Natural killer cell treated with Interleukin-12 subunit alpha and Interleukin-12 subunit beta and Interleukin-15 and Interleukin-18, amount 100 ng/mL, for 72 hours (primary cell): ENCODE measurements around the gene DEAF1. TPM values are rescaled to one million over a fixed set of nuclear protein-coding genes. Genes with fewer than 3 reads are reported as not detected.

Experiments used
- ATAC-seq, 2 donors: fragments of 150-1000 bp; cut with Tn5 transposase in 1 of 2; sonication (Bioruptor Pico), chemical (Tn5 transposase) in 1 of 2; 2 replicates each; pipeline ENCODE4 v1.10.0; 2021
- DNase-seq: peaks from one replicate; pipeline ENCODE4 v3.0.0; 2022; ENCODE audit warnings: low spot score
- H3K27ac Mint-ChIP-seq, 2 donors: 1 replicate in 1 of 2; 2 replicates in 1 of 2; pipeline ENCODE4 v1.8.0; 2022; ENCODE audit warnings: mixed read lengths in 2 of 2, mild to moderate bottlenecking in 1 of 2, moderate library complexity in 1 of 2
- H3K27me3 Mint-ChIP-seq, 2 donors: 1 replicate in 1 of 2; 2 replicates in 1 of 2; pipeline ENCODE4 v1.8.0; 2022; ENCODE audit warnings: mixed read lengths in 2 of 2
- H3K36me3 Mint-ChIP-seq: one replicate; pipeline ENCODE4 v1.8.0; 2022; ENCODE audit warnings: mixed read lengths
- H3K4me1 Mint-ChIP-seq, 2 donors: 1 replicate in 1 of 2; 2 replicates in 1 of 2; pipeline ENCODE4 v1.8.0; 2022; ENCODE audit warnings: low read depth in 2 of 2, mixed read lengths in 2 of 2, mild to moderate bottlenecking in 1 of 2
- H3K4me3 Mint-ChIP-seq: one replicate; pipeline ENCODE4 v1.8.0; 2022; ENCODE audit warnings: mixed read lengths
- H3K9me3 Mint-ChIP-seq: 2 replicates; pipeline ENCODE4 v1.8.0; 2022; ENCODE audit warnings: mixed read lengths
- total RNA-seq, 2 donors: library from RNA; stranded (reverse); gene quantifications; one replicate each; pipeline ENCODE4 v1.2.3, GENCODE V29; 2022

Gene DEAF1
- total RNA-seq, 2 donors from 2014 or later = 23.2 to 83.6 TPM

- no peak overlapping the region for H3K27ac Mint-ChIP-seq
- H3K9me3 Mint-ChIP-seq = no peaks in the 10 kb centered on the region
- H3K4me1 Mint-ChIP-seq = peaks cover 0 to 19% of the 10 kb centered on the region in 2 donors
- ATAC-seq = no peak
- no peaks in the 10 kb centered on the region for H3K27me3 Mint-ChIP-seq
- H3K36me3 Mint-ChIP-seq = peaks cover 4% of the 10 kb centered on the region
- no peak overlapping the region for H3K4me3 Mint-ChIP-seq
- DNase-seq = no peak
These were observed 96.9 kb downstream of the DEAF1 start for GRCh38 chr11:598005-598680.

GRCh38 chr11:597166-597725 lies 97.8 kb downstream of the DEAF1 start:
- H3K36me3 Mint-ChIP-seq = peaks cover 4% of the 10 kb centered on the region
- DNase-seq (no peak), ATAC-seq (no peak)
- no peaks in the 10 kb centered on the region for H3K9me3 Mint-ChIP-seq
- H3K4me3 Mint-ChIP-seq = no peak overlapping the region
- H3K27ac Mint-ChIP-seq = peak overlapping the region in 1 of 2 donors; percentile 27
- no peaks in the 10 kb centered on the region for H3K27me3 Mint-ChIP-seq
- peaks cover 0 to 19% of the 10 kb centered on the region in 2 donors for H3K4me1 Mint-ChIP-seq

GRCh38 chr11:596374-596773 lies 98.6 kb downstream of the DEAF1 start:
- ATAC-seq (peak; percentile 72 to 75), DNase-seq (no peak)
- Mint-ChIP-seq H3K27me3 (no peaks in the 10 kb centered on the region), H3K36me3 (peaks cover 4% of the 10 kb centered on the region), H3K4me3 (no peak overlapping the region), H3K27ac (no peak overlapping the region), H3K9me3 (no peaks in the 10 kb centered on the region), H3K4me1 (peaks cover 0 to 19% of the 10 kb centered on the region in 2 donors)

- H3K27ac Mint-ChIP-seq = no peak overlapping the region
- no peaks in the 10 kb centered on the region for H3K27me3 Mint-ChIP-seq
- DNase-seq (no peak), ATAC-seq (no peak)
- H3K4me1 Mint-ChIP-seq = peaks cover 0 to 19% of the 10 kb centered on the region in 2 donors
- H3K9me3 Mint-ChIP-seq = no peaks in the 10 kb centered on the region
- H3K4me3 Mint-ChIP-seq = no peak overlapping the region
- H3K36me3 Mint-ChIP-seq = peaks cover 4% of the 10 kb centered on the region
These were observed 99.6 kb downstream of the DEAF1 start for GRCh38 chr11:595400-595799.

Other genes starting within 250 kb of the DEAF1 start
- 10 to 100 TPM; 20.6 to 56.9 TPM for gene PTDSS2, start 244.9 kb downstream of the DEAF1 start, total RNA-seq
- 100 to 1,000 TPM in 1 of 2 donors, 10 to 100 TPM in 1; 89.2 to 113 TPM for gene RNH1, start 188.0 kb downstream of the DEAF1 start, total RNA-seq
- 10 to 100 TPM; 33.6 to 83.5 TPM for gene HRAS, start 159.6 kb downstream of the DEAF1 start, total RNA-seq
- gene LRRC56, start 157.7 kb downstream of the DEAF1 start, total RNA-seq = 1 to 10 TPM in 1 of 2 donors, under 1 TPM in 1; 0.98 to 1.8 TPM
- gene LMNTD2, start 134.5 kb downstream of the DEAF1 start, total RNA-seq = 1 to 10 TPM; 1.1 to 2.1 TPM
- gene RASSF7, start 134.3 kb downstream of the DEAF1 start, total RNA-seq = 10 to 100 TPM; 13.3 to 22.9 TPM
- gene PHRF1, start 118.8 kb downstream of the DEAF1 start, total RNA-seq = 10 to 100 TPM; 49.2 to 85.7 TPM
- gene IRF7, start 79.3 kb downstream of the DEAF1 start, total RNA-seq = 10 to 100 TPM; 33.7 to 34.9 TPM
- gene CDHR5, start 70.3 kb downstream of the DEAF1 start, total RNA-seq = not detected
- gene SCT, start 68.0 kb downstream of the DEAF1 start, total RNA-seq = not detected
- 1 to 10 TPM in 1 of 2 donors, under 1 TPM in 1; 0.48 to 1.3 TPM for gene DRD4, start 58.0 kb downstream of the DEAF1 start, total RNA-seq
- gene TMEM80, start 594 bp upstream of the DEAF1 start, total RNA-seq = 10 to 100 TPM; 15.3 to 20.3 TPM
- 10 to 100 TPM in 1 of 2 donors, 1 to 10 TPM in 1; 2.9 to 13.0 TPM for gene EPS8L2, start 11.0 kb upstream of the DEAF1 start, total RNA-seq
- gene TALDO1, start 52.2 kb upstream of the DEAF1 start, total RNA-seq = 100 to 1,000 TPM; 201 to 242 TPM
- gene GATD1, start 82.3 kb upstream of the DEAF1 start, total RNA-seq = 10 to 100 TPM; 42.2 to 99.7 TPM
- gene CEND1, start 94.9 kb upstream of the DEAF1 start, total RNA-seq = 1 to 10 TPM in 1 of 2 donors, under 1 TPM in 1; 0.95 to 3.4 TPM
- gene SLC25A22, start 103.1 kb upstream of the DEAF1 start, total RNA-seq = 100 to 1,000 TPM in 1 of 2 donors, 10 to 100 TPM in 1; 64.3 to 125 TPM
- 10 to 100 TPM; 19.1 to 53.6 TPM for gene PIDD1, start 110.0 kb upstream of the DEAF1 start, total RNA-seq
- 1,000 to 10,000 TPM; 1,365 to 2,718 TPM for gene RPLP2, start 114.7 kb upstream of the DEAF1 start, total RNA-seq
- gene PNPLA2, start 123.7 kb upstream of the DEAF1 start, total RNA-seq = 10 to 100 TPM; 69.0 to 95.0 TPM
- 1 to 10 TPM; 2.6 to 2.9 TPM for gene CRACR2B, start 132.7 kb upstream of the DEAF1 start, total RNA-seq
- 10 to 100 TPM; 45.0 to 72.0 TPM for gene CD151, start 137.7 kb upstream of the DEAF1 start, total RNA-seq
- gene POLR2L, start 147.3 kb upstream of the DEAF1 start, total RNA-seq = 10 to 100 TPM; 97.4 to 97.8 TPM
- 10 to 100 TPM; 17.4 to 31.4 TPM for gene TSPAN4, start 147.6 kb upstream of the DEAF1 start, total RNA-seq
- 100 to 1,000 TPM in 1 of 2 donors, 10 to 100 TPM in 1; 64.8 to 115 TPM for gene CHID1, start 215.6 kb upstream of the DEAF1 start, total RNA-seq
- 10 to 100 TPM; 51.6 to 75.1 TPM for gene AP2A2, start 230.6 kb upstream of the DEAF1 start, total RNA-seq